HG03103 (cell line): ENCODE results near the gene SULT2B1.

Experiments used
- ATAC-seq: cut with Tn5 transposase; IDR thresholded peaks from one replicate; pipeline ENCODE4 v1.9.1; 2021; ENCODE audit warnings: low read depth; ENCODE audit not compliant: unreplicated experiment

SULT2B1 gene

GRCh38 chr19:48596679-48597465 is 44.9 kb downstream of the SULT2B1 start:
- ATAC-seq = no peak

DNA sequence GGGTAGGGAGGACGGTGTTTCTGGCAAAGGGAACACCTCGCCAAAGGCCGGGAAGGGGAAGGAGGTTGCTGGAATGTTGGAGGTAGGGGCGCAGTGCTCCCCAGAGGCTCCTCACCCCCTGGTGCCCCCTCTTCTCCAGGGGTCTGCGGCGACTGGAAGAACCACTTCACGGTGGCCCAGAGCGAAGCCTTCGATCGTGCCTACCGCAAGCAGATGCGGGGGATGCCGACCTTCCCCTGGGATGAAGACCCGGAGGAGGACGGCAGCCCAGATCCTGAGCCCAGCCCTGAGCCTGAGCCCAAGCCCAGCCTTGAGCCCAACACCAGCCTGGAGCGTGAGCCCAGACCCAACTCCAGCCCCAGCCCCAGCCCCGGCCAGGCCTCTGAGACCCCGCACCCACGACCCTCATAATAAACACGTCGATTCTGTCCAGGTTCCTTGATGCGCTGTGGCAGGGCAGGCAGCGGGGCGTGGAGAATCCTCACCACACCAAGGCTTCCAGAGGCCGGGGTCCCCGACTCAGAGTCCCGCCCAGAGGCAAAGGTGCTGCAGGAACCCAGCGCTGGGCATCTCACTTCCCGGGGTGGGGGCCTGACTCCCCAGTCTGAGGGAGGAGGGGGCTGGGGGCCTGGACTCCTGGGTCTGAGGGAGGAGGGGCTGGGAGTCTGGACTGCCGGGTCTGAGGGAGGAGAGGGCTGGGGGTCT is 47.2 kb downstream of the SULT2B1 start:
- ATAC-seq = no peak

DNA sequence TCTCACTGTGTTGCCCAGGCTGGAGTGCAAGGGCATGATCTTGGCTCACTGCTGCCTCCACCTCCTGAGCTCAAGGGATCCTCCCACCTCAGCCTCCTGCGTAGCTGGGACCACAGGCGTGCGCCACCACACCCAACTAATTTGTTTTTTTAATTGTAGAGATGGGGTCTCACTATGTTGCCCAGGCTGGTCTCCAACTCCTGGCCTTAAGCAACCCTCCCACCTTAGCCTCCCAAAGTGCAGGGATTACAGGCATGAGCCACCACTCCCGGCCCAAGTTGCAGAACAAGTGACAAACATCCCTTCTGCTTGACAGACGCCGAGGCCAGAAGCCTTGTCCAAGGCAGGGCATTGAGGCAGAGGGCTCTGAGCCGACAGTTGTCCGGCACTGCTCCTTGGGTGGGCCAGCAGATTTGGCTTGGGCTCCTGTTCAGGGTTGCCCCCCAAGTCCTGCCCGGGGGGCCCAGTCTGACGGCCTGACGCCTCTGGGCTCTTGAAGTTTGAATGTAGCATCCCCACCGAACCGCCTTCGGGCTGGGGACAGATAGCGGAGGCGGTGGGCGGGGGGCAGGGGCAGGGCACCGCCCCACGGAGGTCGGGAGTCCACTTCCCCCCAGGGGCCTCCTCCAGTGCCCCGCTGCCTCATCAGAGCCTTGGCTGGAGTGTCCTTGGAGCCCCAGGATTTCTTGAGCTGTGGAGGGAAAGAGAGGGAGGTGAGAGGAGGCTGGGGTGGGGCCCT is 48.9 kb downstream of the SULT2B1 start:
- no peak for ATAC-seq

DNA sequence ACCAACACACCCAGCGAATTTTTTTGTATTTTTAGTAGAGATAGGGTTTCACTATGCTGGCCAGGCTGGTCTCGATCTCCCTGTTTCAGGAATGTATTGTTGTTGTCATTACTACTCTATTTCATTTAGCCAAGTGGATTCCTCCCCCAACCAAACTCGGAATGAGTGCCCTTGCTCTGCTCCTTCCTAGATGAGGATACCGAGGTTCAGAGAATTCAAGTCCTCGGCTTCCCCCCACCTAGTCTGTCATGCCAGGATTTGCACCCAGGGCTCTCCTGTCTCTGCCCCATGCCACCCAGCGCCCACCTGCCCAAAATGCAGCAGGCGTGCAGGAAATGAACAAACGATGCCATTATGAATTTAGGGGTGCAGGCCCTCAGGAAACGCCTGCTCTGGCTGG is 51.0 kb downstream of the SULT2B1 start:
- ATAC-seq = no peak

- ATAC-seq = no peak
These were observed 51.5 kb downstream of the SULT2B1 start for GRCh38 chr19:48603449-48603848.

- ATAC-seq = no peak
These were observed 51.9 kb downstream of the SULT2B1 start for GRCh38 chr19:48603850-48604249.

DNA sequence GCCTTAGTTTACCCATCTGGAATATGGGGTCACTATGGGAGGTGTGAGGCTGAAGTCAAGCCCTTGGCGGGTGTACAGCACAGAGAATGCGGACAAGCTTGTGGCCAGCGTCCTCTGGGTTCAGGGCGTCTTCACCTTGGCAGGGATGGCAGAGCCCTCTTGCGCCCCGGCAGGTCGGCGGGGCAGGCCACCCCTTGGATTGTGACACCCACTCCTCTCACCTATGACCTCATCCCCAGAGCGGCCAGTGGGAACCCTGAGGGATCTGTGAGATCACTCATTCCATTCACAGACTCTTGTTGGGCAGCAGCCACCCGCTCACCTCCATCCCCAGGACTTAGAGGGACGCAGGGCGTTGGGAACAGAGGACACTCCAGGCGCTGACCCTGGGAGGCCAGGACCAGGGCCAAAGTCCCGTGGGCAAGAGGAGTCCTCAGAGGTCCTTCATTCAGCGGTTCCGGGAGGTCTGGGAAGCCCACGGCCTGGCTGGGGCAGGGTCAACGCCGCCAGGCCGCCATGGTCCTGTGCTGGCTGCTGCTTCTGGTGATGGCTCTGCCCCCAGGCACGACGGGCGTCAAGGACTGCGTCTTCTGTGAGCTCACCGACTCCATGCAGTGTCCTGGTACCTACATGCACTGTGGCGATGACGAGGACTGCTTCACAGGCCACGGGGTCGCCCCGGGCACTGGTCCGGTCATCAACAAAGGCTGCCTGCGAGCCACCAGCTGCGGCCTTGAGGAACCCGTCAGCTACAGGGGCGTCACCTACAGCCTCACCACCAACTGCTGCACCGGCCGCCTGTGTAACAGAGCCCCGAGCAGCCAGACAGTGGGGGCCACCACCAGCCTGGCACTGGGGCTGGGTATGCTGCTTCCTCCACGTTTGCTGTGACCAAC is 54.7 kb downstream of the SULT2B1 start, which contains the start of gene SPACA4:
Gene SPACA4, plus strand, starts transcription at position 280 of the 896 bp plus-strand sequence. Its CDS starts 237 bp downstream, at position 517.
- no peak for ATAC-seq

DNA sequence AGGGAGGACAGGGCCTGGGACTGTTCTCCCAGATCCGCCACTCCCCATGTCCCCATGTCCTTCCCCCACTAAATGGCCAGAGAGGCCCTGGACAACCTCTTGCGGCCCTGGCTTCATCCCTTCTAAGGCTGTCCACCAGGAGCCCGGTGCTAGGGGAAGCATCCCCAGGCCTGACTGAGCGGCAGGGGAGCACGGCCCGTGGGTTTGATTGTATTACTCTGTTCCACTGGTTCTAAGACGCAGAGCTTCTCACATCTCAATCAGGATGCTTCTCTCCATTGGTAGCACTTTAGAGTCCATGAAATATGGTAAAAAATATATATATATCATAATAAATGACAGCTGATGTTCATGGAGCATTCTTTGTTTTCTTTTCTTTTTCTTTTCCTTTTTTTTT is 55.4 kb downstream of the SULT2B1 start:
- ATAC-seq = no peak

- ATAC-seq = no peak
These were observed 56.9 kb downstream of the SULT2B1 start for GRCh38 chr19:48608798-48609263.

GRCh38 chr19:48609571-48610108 is 57.7 kb downstream of the SULT2B1 start:
- ATAC-seq = no peak

- ATAC-seq = no peak
These were observed 59.9 kb downstream of the SULT2B1 start for GRCh38 chr19:48611872-48612271.

DNA sequence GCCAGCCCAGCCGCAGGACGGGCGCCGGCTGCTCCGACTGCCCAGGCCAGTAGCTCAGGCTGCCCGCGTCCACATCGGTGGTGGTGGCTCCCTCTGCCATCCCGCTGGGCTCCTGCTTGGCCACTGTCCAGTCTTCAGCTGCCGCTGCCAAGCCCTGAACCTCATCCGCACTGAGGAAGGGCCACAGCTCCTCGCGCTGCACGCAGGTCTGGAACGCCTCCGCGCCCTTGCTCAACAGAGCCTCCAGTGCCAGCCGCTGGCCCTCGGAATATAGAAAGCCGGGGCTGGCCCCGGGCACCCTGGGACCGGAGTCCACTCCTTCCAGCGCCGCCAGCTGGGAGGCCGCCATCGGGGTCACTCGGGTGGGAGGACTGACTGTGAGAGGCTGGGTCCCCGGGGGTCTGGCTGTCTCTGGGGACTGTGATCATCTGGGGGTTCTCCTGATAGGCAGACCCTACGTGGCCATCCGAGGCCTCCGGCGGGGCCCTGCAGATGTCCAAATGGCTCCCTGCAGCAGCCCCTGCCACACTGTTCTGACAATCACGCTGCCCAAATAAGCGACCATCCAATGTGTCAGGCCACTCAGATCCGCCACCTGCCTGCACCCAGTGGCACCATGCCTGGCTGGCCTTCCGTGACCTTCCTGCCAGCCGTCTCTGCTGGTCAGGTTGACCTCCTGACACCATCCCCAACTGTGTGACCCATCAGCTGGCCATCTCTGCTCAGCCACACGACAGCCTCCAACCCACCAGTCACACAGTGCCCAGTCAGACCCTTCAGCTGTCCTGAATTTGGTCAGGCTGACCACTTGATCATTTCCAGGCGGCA is 61.3 kb downstream of the SULT2B1 start:
- no peak for ATAC-seq

DNA sequence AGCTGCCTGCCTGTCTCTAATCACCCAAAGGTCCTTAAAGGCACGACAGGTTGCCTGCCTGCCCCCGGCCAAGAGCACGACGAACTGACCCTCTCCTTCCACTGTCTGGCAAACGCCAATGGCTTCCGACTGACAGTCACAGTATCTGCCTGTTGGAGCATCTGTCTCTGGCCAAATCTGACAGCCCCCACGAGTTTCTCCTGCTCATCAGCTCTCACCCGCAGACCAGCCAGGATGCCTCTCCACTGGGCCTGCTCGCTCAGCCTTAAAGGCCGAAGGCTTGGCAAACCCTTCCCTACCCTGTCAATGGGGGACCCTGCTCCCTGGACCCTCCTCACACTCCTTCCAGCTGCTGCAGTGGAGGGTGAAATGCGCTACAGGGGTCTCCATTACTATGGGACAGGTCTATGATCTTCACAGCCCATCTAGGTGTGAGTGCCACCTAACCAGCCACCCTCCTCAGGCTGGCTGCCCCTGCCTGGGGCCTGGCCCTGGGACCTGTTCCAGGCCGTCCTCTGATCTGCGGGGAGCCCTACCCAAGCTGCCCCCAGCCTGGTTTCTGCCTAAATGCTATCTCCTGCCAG is 62.0 kb downstream of the SULT2B1 start:
- ATAC-seq = no peak

GRCh38 chr19:48614436-48615230 is 62.7 kb downstream of the SULT2B1 start, which contains the start of gene FAM83E:
TSS of gene FAM83E (minus strand) at chr19:48615076. CDS start at chr19:48613372, 1,704 bp downstream.
- no peak for ATAC-seq

DNA sequence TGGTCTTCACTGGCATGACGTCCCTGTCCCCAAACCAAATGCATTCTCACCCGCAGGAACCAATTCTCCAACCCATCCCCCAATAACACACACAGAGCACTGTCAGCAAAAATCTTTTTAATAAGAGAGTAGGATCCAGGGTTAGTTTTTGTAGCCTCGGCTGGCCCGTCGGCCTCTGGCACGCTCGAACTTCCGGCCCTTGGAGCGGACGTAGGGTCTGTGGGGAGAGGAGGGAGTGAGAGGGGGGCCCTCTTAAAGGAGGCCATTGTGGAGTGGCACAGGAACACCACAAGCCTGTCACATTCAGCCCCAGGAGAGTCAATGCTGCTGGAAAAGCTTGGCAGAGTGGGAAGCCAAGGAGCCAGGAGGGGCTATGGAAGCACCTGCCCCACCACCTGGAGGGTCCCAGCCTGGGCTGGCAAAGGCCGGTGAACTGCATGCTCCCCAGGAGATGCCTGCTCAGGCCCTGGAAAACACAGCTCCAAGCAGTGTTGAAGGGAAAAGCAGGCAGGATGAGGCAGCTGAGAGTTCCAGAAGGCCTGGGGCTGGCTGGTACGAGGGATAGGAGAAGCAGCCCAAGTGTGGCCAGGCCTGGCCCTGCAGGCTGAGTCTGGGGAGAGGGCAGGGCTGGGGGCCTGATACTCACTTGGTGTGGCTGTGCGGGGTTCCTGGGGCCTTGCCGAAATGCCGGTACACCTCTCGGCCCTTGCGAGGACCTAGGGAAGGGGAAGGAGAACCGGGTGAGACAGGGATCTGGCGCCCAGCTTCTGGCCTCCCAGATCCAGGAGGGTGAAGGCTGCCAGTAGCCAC is 63.5 kb downstream of the SULT2B1 start:
- no peak for ATAC-seq

- ATAC-seq = no peak
These were observed 64.1 kb downstream of the SULT2B1 start for GRCh38 chr19:48616041-48616436.

DNA sequence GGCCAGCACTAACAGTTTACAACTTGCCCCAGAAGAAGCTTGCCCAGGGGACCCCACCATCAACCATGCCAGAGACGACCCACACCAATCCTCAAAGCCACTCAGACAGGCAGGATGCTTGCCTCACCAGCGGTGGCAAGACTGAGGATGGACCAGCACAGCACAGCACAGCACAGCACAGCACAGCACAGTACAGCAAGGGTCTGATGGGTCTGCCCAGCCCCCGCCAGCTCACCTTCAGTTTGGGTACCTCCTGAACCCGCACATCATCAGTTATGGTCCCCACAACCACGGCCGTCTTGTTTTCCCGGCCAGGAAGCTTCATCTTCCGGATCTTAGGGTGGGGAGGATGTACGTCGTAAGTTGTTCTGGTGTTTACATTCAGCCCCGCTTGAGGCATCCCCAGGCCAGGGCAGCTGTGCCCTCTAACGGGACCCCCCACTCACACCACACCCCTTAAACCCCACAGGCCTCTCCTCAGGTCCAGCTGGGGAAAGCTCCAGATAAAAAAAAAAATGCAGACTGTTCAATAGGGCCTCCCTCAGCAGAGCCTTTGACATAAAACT is 64.6 kb downstream of the SULT2B1 start:
- no peak for ATAC-seq
